Breast epithelium (tissue), 3 donors: ENCODE results near the gene SLC51A.

Experiments
- POLR2A ChIP-seq: fragments of 450-650 bp; IDR thresholded peaks from one replicate; pipeline ENCODE4 v1.6.1; 2016; ENCODE audit warnings: antibody characterized with exemption, mild to moderate bottlenecking, moderate library complexity
- POLR2AphosphoS5 ChIP-seq, 3 donors: sonication (generic); formaldehyde crosslinking; IDR thresholded peaks; one replicate each; pipeline ENCODE4 v1.6.1; 2017; ENCODE audit warnings: antibody characterized with exemption in 3 of 3
- TF ChIP-seq, protein P1 (sequence below), 3 donors: fragments of 450-650 bp; IDR thresholded peaks; one replicate each; pipeline ENCODE4 v1.5.1; 2016 to 2017; ENCODE audit warnings: antibody characterized with exemption in 3 of 3, mild to moderate bottlenecking in 3 of 3, moderate library complexity in 3 of 3

- TF ChIP-seq POLR2A (no peak), POLR2AphosphoS5 (IDR thresholded peaks at IDR 0.05) (no peak)
- TF ChIP-seq, protein P1, sequence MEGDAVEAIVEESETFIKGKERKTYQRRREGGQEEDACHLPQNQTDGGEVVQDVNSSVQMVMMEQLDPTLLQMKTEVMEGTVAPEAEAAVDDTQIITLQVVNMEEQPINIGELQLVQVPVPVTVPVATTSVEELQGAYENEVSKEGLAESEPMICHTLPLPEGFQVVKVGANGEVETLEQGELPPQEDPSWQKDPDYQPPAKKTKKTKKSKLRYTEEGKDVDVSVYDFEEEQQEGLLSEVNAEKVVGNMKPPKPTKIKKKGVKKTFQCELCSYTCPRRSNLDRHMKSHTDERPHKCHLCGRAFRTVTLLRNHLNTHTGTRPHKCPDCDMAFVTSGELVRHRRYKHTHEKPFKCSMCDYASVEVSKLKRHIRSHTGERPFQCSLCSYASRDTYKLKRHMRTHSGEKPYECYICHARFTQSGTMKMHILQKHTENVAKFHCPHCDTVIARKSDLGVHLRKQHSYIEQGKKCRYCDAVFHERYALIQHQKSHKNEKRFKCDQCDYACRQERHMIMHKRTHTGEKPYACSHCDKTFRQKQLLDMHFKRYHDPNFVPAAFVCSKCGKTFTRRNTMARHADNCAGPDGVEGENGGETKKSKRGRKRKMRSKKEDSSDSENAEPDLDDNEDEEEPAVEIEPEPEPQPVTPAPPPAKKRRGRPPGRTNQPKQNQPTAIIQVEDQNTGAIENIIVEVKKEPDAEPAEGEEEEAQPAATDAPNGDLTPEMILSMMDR (IDR thresholded peaks at IDR 0.05) = no peak
Measured at GRCh38 chr3:196203846-196204245, 12.5 kb upstream of the SLC51A start.
